LoVo (cell line): Measurements from ENCODE around the gene STAB1.
A peak's percentile ranks its signal among the peaks of the same experiment; 100 is the strongest.

Source experiments
- DNase-seq: peaks from one replicate; pipeline ENCODE4 v3.0.0-alpha.2; 2016; ENCODE audit warnings: low spot score

STAB1 gene

DNA sequence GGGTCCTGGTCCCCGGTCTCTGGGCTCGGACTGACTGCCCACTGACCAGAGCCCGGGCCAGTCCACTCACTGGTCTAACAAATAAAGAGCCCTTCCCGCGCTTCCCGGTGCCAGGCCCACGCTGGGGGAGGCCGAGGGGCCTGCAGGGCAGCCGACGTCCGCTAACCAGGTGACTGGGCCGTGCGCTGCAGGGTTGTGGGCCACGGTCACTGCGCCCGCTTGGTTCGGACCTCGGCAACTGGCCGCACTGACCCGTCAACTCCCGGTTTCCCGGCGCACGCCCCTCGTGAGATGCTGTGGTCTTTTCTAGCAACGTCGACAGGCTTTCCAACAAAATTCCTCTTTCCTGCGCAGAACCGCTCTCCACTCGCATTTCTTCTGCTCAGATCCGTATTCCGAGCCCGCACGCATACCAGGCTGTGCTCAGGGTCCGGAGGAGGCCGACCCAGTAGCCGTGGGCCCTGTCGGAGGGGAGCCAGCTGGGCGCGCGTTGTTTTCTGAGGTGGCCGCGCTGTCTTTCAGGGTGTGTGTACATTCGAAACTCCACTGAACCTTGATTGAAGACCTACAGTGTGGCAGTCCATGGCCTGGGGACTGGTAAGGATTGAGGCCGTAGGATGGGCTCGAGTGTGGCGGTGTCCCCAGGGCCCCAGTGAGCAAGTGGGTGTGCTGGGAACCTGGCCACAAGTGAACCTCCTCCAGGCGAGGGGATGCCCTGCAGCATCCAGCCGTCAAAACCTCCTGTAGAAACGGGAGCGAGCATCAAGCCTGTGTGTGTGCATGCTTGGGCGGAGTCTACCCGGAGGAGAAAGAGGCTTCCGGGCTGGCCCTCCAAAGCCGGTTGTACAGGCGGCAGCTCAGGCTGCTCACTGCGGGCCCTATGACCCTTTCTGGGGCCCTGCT, 39.4 kb downstream of the STAB1 start:
- DNase-seq = no peak

DNA sequence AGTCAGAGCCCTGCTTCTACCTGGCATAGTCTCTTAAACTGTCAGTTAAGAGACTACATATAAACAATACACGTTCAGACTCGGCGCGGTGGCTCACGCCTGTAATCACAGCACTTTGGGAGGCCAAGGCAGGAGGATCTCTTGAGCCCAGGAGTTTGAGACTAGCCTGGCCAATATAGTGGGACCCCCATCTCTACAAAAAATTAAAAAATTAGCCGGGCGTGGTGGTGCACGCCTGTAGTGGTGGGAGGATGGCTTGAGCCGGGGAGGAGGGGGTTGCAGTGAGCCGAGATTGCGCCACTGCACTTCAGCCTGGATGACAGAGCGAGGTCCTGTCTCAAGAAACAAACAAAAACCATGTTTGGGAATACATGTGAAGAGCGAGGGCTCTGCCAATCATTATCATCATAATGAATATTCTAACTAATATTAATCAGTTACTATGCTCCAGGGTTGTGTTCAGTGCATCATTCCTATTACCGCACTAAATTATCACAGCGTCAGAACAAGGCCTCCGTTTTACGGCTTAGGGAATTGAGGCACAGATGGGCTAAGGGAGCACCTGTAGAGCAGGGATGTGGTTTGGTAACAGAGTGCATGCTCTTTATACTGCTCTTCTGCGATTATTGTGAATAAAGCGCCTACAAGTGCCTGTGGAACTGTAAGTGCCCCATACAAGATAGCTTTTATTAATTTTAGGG, 40.4 kb downstream of the STAB1 start:
- no peak for DNase-seq

DNA sequence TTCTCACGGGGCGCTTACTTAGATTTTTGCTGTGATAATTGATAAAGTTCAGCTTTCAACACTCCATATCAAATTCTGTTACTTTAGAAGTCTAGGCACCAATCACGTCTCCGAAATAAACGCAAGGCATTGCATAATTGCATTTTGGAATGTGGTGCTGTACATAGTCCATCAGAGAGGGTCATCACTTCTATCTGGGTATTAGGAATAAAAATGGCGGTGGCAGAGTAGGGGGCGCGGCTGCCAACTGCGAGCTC, 40.9 kb downstream of the STAB1 start:
- DNase-seq = no peak

DNA sequence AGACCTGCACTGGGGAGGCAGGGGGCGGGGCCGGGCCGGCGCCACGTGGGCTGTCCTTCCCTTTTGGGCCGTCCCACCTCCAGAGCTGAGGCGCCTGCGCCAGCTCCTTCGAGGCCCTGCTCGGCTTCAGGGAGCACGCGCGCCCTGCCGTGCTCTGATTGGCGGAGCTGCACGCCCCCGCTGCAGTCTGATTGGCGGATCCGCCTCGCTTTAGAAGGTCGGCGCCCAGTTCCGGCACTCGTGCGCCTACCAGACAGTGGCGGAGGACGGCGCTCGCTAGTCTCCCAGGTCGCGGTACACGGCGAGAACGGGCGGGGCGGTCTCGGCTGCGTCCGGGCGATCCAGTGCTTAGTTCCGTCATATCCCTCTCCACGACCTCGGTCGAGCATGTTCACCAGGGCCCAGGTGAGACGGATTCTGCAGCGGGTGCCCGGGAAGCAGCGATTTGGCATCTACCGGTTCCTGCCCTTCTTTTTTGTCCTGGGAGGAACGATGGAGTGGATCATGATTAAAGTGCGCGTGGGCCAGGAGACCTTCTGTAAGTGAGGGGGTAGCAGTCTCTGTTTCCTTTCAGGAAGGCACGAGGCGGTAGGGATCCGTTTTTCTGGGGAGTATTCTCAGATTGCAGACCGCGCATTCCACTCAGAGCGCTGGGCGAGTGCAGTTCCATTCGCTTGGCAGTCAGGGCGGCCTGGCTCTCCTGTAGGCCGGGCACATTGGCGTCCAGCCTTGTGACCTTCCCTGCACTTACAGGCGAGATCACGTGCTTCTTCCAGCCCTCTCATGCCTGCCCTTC, 41.4 kb downstream of the STAB1 start, which contains the start of gene UQCC5:
TSS of gene UQCC5 (plus strand) at position 237 of the 796 bp plus-strand sequence. CDS start at position 388, 151 bp downstream.
- DNase-seq = peak; percentile 98

DNA sequence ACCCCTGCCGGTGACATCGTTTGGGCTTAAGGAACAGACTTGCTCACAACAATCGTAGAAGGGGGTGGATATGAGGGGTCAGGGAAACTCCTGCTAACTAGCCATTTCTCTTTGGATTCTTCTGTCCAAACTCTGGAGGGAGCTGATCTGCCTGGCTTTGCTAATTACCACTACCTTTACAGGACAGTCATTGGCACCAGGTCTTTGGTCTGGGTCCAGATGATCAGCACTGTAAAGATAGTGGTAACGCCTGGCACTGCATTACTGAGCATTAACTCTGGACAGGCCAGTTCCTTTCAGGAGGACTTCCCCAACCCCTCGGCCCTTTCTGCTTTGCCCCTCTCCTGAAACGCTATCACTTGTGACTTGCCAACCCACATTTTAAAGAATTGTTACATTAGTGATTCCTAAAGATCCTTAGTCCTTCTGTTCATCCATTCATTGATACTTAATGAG, 42.1 kb downstream of the STAB1 start:
- no peak for DNase-seq

DNA sequence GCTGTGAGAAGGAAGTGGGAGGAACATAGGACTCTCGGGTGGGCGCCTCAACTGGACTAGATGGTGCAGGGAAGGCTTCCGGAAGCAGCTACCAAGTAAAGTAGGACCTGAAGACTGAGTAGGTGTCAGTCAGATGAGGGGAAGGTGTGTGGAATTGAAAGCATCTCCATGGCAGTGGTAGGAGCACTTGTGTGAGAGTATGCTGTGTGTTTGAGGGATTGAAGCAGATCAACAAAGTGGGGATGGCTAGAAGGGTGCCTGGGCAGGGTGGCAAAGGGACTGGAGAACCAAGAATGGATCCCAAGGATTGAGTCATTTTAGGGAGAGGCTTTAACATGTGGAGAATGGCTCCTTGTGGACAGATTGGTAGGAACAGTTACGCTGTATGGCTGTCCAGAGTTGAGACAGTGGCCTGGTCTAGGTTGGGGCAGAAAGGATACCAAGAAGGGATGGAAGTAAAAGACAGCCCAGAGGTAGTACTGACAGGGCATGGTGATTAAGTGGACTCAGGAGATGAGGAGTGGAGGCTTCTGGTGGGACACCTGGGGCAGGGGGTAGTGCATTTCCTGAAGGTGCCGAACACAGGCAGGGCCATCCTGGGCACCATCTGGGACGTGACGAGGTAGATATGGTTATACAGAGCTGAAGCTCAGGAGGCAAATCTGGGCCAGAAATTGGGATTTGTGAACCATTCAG, 42.7 kb downstream of the STAB1 start:
- no peak for DNase-seq

DNA sequence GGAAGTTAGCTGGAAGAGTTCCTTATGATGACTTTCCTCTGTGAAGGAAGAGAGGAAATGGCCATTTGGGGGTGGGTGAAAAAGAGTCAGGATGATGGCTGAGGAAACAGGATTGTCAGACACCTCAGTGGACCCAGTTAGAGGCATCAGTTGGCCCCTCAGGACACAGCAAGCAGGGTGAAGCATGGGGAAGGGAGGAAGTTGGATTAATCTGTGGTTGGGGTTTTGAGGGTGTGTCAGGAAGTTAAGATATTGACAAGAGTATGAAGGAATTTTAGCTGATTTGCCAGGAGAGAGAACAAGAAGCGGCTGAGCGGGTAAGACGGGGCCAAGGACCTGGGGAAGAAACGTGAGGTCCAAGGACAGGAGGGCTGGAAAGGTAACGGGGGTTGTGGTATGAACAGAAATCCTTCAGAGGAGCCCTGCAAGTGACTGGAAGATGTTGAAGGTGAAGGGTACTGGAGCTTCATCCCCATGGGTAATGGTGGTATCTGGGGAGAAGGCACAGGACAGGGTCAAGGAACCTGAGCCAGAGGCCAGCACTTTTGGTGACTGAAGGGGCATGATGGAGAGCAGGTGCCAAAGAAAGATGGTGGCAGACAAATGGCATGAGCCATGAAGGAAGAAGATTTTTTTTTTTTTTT, 44.0 kb downstream of the STAB1 start:
- no peak for DNase-seq

- no peak for DNase-seq
Measured at GRCh38 chr3:52541050-52541449, 45.9 kb downstream of the STAB1 start.

DNA sequence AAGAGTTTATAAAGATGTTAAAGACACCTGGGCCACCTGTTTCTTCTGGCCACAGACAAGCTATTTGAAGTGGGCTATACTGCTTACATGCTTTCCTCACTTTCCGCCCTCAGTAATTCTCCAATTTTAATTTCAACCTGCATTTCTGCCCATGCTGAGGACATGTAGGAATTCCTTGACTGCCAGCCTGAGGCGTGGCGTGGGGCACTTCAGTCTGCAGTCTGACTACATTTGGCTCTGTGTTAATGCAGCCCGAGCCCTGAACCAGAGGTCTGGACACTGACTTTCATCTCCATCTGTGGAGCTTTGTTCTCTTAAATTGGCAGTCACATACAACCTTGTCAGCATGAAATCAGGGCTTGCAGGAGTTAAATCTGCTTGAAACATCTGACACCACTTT, 49.8 kb downstream of the STAB1 start:
- no peak for DNase-seq

GRCh38 chr3:52546111-52546901, 51.2 kb downstream of the STAB1 start:
- DNase-seq = no peak

- DNase-seq = no peak
Measured at GRCh38 chr3:52547143-52547542, 52.0 kb downstream of the STAB1 start.

DNA sequence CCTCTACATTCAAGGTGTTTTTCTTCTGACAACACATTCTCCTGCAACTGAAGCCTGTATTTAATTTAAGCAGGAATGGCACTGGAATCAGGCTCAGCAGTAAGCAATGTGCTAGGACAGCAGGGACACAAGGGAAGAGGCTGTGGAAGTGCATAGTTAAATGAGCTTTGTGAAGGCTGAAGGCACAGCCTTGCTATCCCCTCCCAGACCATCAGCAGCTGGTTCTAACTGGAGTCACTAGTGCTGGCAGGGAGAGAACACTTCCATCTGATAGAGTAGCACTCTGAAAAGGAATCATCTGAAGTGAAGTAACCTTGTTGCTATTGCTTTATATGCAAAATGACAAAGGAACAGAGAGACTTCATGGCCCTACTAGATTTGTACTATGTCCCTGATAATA, 56.0 kb downstream of the STAB1 start:
- no peak for DNase-seq

- DNase-seq = no peak
Measured at GRCh38 chr3:52552089-52552488, 57.0 kb downstream of the STAB1 start.

DNA sequence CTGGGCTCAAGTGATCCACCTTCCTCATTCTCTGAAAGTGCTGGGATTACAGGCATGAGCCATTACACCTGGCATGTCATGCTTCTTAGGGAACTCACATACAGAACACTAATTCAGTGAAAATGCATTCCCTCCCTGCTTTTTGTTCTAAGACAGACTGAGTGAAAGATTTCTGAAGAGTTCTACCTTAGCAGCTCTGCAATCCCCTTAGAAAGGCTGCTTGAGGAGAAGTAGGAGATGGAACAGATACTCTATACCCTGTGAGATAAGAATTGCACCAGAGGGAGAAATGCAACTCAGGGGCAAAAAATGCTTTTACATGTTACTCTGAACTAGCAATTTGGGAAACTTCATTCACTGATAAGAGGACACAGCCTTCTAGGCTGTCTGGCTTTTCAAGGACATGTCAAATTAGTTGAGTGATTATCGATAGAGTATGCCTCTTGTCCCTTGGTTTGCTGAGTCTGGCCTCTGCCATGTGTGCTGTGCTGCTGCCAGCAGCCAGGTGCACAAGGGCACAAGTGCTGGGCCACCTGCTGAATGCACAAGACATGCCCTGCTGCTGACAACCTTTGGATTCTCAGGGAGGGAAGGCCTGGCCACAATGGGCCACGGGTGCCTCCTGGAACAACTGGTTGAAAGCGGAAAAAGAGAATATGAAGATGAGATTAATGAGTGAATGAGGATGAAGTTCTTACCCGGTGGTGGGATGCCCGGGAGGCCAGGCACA, 59.1 kb downstream of the STAB1 start:
- no peak for DNase-seq

GRCh38 chr3:52555056-52555455, 59.9 kb downstream of the STAB1 start:
- no peak for DNase-seq

- DNase-seq = no peak
Measured at GRCh38 chr3:52557011-52557960, 62.1 kb downstream of the STAB1 start.

DNA sequence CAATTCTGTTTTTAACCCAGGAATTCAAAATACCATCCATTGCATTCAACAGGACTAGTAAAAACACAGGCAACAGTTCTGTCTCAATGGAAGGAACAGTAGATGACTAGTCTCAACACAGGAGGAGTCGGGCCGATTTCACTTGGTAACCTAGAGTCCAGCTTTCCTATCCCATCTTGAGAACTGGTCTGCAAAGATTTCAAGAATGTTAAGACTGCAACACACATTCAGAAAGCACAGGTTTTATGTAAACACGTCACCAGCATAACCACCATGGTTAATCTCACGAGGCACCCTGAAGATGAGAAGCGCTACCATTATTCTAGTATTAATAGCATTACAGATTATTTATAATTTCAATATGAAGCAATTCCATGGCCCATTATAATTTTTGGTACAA, 63.3 kb downstream of the STAB1 start:
- no peak for DNase-seq

GRCh38 chr3:52561028-52561747, 66.0 kb downstream of the STAB1 start:
- DNase-seq = no peak
